HG03066 (cell line): ENCODE data around the gene RAD23B.
"Not testable (repeated sequence)": the region's sequence is repeated elsewhere in the genome, so short reads cannot be mapped to it uniquely, and the experiment has no call there.

ENCODE experiments used
- ATAC-seq: cut with Tn5 transposase; IDR thresholded peaks from one replicate; pipeline ENCODE4 v1.9.1; 2021; ENCODE audit warnings: low read depth; ENCODE audit not compliant: unreplicated experiment

The RAD23B gene

DNA sequence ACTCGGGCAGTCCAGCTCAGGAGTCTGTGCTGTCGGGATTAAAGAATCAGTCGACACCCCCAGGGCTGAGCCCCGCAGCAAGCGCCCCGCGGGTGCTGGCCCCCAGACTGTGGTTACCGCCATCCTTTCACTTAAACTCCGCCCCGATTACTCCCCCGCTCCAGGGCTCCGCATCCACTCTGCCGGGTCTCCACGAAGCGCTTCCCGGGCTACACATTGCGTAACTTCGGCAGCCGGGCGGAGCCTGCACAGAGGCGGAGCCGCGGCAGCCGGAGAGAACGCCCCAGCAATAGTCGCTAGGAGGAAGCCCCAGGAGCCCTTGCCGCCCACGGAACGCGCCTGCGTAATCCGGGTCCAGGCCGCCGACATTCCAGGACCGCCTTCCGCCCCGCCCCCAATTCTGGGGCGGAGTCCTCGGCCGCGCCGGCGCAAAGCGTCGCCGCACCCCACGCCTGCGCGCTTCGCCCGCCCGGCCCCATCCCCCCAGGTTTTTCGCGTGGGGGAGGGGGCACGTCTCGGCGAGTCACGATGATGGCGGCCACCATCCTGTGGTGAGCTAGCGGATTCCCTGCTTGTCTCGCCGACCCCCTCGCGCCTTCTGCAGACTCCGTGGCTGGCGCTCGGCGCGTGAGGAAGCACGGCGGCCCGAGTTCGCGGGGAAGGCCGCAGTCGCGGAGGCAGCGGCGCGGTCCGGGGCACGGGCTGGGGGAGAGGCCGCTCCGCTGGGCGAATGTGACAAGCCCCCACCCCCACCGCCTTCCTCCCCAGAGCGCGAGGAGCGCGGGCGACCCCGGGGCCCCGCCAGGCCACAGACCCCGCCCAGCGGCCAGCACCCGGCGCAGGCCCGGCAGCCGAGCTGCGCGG, at the start of gene RAD23B:
TSS of gene RAD23B (plus strand) at position 521 of the 864 bp plus-strand sequence. CDS start 351 bp downstream, outside the sequence.
- peak; percentile 84 for ATAC-seq

DNA sequence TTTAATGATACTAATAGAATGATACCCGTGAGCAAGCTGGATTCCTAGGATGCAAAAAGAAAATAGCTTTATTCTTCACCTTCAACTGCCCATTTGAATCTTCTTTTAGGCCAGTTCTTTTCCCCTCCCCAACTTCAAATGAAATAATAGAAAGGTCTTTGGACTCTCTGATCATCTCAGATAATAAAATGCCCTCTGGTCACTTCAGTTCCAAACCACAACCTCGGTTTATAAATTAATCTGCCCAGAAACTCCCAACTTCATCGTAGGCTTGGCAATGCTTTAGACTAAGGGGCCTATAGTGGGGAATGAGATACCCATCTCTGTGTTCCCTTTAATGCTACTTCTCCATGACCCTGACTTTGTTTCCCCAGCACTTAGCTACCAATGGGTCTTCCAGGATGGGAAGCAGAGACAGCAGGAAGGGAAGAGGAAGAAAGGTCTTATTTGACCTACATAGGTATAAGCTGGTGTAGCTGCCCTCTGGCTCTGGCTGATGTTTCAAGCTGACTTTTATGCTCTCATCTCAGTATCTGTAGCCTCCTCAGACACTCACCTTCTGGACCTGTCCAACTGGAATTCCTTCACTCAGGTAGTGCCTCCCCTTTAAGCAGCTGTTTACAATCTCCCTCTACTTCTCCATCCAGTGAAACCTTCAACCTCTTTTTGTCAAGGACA, 47.2 kb upstream of the RAD23B start:
- ATAC-seq: no peak

- no peak for ATAC-seq
These were observed 45.2 kb upstream of the RAD23B start for GRCh38 chr9:107237873-107238272.

DNA sequence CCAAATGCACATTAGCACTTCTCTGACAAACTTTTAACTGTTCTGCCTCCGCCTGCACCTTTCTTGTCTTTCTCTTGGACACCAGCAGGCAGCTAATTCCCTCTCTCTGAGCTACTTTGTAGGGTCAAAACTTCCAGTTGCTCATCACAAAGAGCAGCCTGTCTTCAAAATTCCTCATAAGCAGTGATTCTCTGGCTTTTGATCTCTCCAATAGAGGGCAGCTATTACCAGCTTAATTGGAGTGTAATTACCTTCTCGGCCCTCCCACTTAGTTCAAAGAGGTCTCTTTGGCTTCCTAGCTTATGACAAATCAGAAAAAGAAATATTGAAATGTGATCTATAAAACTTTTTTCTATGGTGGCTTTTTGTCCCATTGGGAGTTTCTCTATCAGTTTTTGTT, 43.6 kb upstream of the RAD23B start:
- ATAC-seq: no peak

- no peak for ATAC-seq
These were observed 42.8 kb upstream of the RAD23B start for GRCh38 chr9:107240260-107240659.

GRCh38 chr9:107242073-107243030, 40.7 kb upstream of the RAD23B start:
- no peak for ATAC-seq

GRCh38 chr9:107243742-107244141, 39.3 kb upstream of the RAD23B start:
- ATAC-seq: peak; percentile 77

DNA sequence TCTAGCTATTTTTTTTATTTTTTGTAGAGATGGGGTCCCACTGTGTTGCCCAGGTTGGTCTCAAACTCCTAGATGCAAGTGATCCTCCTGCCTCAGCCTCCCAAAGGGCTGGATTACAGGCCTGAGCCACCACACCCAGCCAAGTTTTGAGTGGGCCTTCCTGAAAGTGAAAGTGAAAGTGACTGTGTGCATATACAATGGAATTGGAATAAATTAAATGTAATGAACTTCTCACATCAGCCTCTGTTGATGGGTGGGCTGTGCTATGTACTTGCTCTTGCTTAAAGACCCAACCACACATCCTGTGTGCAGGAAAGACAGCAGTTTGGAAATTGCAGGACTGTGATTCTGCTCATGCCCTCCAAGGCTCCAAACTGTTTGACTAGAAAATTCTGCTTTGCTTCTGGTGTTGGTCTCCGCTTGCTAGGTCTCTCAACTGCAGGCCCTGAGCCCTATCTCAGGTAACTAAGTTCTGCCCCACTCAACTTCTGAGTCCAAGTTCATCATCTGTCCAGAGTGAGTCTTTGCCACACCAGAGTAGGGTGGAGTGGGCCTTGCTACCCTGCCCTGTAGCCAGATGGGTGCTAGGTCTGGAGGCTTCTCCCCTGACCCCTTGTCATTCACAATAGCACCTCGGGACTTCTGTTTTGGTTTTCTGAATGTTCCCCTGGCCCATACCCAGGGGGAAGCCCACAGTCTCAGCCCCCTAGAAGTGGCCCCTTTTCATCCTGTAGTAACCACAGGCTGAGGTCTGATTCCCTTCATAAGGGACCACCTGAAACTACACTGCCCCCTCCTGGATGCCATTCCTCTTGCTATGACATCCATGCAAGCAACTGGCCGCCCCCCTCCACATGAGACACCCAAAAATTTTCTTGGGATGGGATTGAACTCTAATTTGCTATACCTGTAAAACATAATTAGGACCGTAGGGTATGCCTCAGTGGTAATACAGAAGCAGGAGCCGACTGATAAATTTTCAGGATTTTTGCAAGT, 36.5 kb upstream of the RAD23B start:
- no peak for ATAC-seq

DNA sequence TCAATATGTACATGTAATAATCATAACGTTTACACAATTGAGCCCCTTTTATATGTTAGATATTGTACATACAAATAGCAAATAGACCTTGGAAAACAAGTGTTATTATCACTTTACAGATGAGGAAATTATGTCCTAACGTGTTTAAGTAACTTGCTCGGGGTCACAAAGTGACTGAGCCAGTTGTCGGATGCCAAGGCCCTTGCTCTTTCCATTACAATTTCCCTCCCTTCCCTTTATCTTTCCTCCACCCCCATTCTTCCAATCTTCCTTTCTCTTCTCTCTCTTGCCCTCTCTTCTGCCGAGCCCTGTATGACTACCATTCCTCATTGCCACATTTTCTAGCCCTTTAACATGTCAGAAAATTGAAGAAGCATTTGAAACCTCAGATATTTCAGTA, 34.4 kb upstream of the RAD23B start:
- no peak for ATAC-seq

- no peak for ATAC-seq
These were observed 33.9 kb upstream of the RAD23B start for GRCh38 chr9:107249131-107249533.

GRCh38 chr9:107249665-107250285, 33.3 kb upstream of the RAD23B start:
- no peak for ATAC-seq

DNA sequence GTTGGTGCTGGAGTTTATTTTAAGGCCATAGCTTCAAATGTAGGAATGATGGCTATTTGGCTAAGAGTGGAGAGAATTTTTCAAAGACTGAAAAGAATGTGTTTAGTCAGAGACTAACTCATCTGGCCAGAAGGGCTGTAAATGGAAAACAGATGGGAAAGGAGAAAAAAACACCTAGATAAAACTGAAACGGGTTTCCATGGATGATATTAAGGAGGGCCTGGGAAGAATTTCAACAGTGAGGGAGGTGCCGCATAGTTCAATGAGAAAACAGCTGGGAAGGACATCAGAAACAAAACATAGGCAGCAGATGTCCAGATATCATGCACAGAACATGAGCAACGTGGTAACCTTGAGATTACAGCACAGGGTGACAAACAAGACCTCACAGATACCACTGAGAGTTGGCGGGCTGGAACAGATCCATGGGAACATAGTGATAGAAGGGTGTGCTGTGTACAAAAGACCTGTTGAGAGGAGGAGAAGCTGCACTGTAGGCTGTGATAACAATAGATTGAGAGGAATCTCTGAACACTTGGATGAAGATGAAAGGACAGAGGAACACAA, 31.2 kb upstream of the RAD23B start:
- ATAC-seq: no peak

- no peak for ATAC-seq
These were observed 24.2 kb upstream of the RAD23B start for GRCh38 chr9:107258919-107259318.

- ATAC-seq: not testable (repeated sequence)
These were observed 23.2 kb upstream of the RAD23B start for GRCh38 chr9:107259751-107260313.

GRCh38 chr9:107260437-107261081, 22.5 kb upstream of the RAD23B start:
- ATAC-seq: peak; percentile 99

GRCh38 chr9:107261106-107261505, 22.0 kb upstream of the RAD23B start:
- no peak for ATAC-seq

GRCh38 chr9:107263289-107263688, 19.8 kb upstream of the RAD23B start:
- ATAC-seq: no peak
